ENCODE results near the gene NDOR1.
"Not testable (repeated sequence)": the region's sequence is repeated elsewhere in the genome, so short reads cannot be mapped to it uniquely, and the experiment has no call there.

NDOR1 gene

DNA sequence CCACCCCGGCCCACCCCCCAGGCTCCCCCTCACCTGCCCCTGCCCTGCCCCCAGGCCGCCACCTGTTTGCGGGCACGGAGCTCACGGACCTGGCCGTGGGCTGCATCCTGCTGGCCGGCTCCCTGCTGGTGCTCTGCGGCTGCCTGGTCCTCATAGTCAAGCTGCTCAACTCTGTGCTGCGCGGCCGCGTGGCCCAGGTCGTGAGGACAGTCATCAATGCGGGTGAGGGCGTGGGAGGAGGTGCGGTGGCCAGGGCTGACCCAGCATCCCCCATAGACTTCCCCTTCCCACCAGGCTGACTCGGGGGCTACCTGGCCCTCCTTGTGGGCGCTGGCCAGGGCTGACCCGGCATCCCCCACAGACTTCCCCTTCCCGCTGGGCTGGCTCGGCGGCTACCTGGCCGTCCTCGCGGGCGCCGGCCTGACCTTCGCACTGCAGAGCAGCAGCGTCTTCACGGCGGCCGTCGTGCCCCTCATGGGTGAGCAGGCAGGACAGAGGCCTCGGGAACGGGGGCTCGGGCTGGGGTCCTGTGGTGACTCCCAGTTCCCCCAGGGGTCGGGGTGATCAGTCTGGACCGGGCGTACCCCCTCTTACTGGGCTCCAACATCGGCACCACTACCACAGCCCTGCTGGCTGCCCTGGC lies 28.7 kb downstream of the NDOR1 start:
- DNase-seq, result no peak
- intact Hi-C loops (cut with DNase I), result no loop called here

DNA sequence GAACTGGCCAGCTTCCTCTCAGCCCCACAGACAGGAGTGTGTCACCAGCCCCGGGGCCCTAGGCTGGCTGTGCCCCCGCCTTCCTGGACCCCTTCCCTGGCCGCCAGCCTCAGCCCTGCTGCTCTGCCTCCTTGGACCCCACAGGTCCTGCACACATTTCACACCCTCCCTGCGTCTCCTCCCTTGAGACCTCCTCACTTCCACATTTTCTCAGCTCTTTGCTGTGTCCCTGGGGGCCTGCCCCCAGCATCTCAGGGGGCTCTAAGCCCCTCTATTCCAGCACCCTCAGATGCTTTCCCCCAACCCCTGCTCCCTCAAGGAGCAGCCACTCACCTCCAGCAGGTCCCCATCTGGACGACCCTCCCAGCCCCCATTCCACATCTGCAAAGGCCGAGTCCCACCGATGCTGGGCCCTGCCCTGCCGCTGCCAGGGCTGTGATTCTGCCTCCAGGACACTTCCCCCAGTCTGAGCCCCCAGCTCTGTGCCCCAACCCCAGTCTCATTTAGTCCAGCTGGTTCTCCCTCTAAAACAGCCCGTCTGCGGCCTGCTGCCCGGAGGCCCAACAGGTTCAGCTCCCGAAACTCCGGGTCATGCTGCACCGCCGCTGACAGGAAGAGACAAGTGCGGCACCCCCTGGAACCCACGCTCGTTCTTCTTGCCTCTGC lies 29.4 kb downstream of the NDOR1 start:
- no peak for DNase-seq
- intact Hi-C loops (cut with DNase I), result no loop called here

DNA sequence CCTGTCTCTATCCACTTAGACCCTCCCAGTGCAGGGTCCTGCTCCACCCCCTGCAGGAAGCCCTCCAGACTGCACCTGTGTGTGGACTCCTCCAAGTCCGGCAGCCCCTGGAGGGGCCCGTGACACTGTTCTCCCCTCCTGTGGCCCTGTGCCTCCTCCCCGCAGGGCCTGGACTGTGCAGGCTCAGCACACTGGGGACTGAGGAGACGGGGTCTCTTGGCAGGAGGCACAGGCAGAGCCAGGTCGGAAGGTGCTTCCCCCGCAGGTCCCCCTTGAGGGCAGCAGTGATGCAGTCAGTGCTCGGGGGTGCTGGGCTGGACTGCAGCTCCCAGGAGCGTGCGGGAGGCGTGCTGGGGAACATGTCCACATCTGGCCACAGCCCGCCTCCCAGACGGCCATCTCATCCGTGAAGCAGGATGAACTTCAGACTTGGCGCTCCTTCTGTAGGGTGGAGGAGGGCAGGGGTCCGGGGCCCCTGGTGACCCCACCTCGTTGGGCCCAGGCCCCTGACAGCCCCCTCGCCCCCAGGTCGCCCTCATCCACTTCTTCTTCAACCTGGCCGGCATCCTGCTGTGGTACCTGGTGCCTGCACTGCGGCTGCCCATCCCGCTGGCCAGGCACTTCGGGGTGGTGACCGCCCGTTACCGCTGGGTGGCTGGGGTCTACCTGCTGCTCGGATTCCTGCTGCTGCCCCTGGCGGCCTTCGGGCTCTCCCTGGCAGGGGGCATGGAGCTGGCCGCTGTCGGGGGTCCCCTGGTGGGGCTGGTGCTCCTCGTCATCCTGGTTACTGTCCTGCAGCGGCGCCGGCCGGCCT lies 30.1 kb downstream of the NDOR1 start:
- intact Hi-C loops (cut with DNase I), result no loop called here
- no peak for DNase-seq

DNA sequence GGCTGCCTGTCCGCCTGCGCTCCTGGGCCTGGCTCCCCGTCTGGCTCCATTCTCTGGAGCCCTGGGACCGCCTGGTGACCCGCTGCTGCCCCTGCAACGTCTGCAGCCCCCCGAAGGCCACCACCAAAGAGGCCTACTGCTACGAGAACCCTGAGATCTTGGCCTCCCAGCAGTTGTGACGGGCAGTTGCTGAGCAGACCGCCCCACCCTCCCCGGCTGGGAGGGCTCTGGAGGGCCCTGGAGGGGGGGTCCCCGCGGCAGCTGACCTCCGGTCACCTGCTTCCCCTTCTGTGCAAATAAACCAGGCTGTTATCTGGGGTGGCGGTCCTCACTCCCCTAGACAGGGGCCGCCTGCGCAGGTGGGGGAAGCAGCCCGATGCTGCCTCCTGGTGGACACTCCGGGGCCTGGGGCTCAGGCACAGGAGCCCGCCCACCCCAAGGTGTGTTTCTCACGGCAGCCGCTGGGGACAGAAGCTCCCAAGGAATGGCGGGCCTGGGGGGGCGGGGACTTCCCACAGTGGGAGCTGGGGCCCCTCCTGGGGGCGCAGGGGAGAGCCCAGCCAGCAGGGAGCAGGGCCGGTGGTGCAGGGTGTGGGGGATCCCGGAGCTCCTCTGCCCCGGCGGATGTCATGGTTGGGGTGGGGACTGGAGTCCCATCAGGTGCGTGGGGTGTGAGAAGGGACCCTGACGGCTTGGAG lies 30.9 kb downstream of the NDOR1 start:
- intact Hi-C loops (cut with DNase I), result no loop called here
- peak; percentile 72 to 93 (median 86) for DNase-seq

DNA sequence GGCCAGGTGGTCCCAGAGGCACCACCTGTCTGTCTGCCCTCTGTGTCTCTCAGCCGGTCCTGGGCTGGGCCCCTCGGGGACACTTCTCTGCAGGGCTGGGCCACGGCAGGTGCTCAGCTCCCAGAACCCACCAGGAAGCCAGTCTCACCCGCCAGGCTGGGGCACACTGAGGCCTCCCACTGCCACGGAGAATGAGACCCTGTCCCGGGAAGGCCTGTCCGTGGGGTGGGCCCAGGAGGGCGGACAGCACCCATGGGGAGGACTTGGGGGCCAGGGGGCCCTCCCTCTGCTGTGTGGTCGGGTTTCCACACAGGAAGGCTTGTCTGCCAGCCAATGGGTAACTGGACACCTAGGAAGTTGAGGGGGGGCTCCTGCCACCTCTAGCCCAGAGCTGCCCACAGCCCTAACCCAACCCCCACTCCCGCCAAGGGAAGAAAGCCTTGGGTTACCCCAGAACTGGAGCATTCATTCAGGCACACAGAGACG lies 31.5 kb downstream of the NDOR1 start:
- peak in 1 of 42 donors; percentile 46 for DNase-seq
- intact Hi-C loops (cut with DNase I), result no loop called here

DNA sequence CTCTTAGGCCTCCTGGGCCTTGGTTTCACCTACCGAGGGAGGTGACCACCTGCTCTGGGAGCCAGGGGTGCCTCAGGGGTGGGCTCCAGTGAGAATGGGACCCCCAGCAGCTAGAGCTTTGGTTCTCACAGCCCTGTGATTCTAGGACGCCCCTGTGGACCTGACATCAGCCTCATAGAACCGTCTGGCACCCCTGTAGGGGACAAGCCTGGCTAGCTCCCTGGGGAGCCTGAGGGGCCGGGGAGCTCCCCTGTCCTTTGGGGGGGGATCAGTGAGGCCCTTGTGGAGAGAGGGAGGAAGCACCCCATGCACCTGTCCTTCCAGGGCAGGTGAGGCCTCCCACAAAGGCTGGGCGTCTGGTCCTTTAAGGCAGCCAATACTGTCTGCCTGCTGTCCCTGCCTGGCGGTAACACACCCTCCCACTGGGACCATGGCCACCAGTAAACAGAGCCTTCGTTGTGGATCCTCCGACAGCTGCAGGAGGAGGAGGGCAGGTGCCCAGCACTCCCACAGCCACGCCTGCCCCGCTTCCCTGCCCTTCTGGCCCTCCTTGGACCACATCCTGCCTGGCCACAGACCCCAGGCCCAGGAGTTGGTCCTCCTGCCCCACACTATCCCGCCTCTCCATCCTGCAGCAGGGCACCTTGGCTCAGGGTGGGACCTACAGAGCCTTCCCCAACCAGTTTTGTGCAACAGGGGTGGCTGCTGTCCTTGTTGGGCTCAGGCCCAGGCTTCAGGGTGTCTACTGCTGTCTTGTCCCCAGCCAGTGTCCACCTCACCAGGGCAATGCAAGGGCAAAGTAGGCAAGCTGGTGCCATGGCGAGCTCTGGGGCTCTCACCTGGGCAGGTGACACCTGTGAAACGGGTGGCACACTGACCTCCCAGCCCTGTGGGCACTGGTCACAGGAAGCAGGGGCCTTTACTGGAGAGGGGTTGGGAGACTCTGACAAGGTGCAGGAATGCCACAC lies 32.5 kb downstream of the NDOR1 start:
- peak; percentile 48 to 90 (median 76) for DNase-seq
- intact Hi-C loops (cut with DNase I), result no loop called here

DNA sequence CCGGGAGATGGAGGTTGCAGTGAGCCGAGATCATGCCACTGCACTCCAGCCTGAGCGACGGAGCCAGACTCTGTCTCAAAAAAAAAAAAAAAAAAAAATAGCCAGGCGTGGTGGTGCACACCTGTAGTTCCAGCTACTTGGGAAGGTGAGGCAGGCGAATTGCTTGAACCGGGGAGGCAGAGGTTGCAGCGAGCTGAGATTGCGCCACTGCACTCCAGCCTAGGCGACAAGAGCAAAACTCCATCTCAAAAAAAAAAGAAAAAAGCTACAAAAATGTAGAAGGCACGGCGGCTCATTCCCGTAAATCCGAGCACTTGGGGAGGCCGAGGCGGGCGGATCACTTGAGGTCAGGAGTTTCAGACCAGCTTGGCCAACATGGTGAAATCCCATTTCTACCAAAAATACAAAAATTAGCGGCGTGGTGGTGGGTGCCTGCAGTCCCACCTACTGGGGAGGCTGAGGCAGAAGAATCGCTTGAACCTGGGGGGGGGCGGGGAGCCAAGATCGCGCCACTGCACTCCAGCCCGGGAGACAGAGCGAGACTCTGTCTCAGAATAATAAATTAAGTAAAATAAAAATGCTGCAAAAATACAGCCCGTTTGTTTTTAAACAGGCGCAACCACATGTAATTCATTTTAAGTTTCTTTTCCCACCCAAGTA lies 34.2 kb downstream of the NDOR1 start:
- intact Hi-C loops (cut with DNase I), result loop anchor here (2.0 kb wide), 1 partner anchor 15 kb away; the partner anchor contains the start of gene NELFB
- DNase-seq, result peak in 5 of 42 donors; percentile 30 to 52 (median 41)

DNA sequence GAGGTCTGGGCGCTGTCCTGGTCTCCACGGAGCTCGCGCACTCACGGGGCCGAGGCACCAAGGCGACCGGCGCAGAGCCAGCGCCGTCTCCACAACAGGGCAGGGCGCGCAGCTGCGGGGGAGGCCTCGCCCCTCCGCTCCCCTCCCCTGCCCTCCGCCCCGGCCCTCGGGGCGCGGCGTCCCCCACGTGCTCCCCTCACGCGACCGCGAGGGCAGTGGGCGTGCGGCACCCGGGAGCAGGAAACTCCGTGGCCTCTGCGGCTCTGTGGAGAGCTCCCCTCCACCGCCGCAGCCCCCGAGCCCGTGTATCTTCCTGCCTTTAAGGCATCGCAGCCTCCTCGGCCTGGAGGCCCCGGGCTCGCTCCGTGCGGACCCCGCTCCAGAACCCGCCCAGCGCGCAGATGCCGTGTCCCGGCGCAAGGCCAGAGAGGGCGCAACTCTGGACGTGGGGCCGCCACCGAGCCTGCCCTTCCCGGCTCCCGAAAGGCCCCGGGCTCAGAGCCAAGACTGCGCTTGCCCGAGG lies 34.9 kb downstream of the NDOR1 start:
- intact Hi-C loops (cut with DNase I), result loop anchor here (2.0 kb wide), 1 partner anchor 14 kb away; the partner anchor contains the start of gene NELFB
- peak; percentile 46 to 89 (median 80) for DNase-seq

DNA sequence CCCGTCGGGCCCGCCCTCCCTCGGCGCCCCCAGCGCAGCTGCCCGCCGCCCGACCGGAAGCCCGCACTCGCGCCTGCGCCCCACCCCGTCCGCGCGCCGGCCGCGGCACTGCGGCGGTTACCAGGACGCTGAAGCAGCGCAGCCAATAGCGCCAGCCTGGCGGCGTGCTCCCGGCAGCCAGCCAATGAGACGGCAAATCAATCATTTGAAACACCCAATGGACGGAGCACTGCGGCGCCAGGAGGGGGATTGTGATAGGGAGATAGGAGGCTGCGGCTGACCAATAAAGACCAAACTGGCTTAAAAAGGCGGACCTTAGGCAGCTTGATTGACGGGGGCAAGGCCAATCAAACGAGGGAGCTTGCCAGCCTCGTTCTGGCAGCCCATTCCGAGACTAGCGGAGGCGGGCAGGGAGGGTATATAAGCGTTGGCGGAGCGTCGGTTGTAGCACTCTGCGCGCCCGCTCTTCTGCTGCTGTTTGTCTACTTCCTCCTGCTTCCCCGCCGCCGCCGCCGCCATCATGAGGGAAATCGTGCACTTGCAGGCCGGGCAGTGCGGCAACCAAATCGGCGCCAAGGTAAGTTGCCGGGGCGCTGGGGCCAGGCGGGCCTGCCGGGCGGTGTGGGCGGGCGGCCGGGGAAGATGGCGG lies 35.5 kb downstream of the NDOR1 start, which contains the start of gene TUBB4B:
Gene TUBB4B, plus strand, starts transcription at position 447 of the 649 bp plus-strand sequence. Its CDS starts 74 bp downstream, at position 521.
- peak; percentile 97 to 100 (median 99) for DNase-seq
- intact Hi-C loops (cut with DNase I), result loop anchor here (2.0 kb wide), 1 partner anchor 14 kb away; the partner anchor contains the start of gene NELFB

DNA sequence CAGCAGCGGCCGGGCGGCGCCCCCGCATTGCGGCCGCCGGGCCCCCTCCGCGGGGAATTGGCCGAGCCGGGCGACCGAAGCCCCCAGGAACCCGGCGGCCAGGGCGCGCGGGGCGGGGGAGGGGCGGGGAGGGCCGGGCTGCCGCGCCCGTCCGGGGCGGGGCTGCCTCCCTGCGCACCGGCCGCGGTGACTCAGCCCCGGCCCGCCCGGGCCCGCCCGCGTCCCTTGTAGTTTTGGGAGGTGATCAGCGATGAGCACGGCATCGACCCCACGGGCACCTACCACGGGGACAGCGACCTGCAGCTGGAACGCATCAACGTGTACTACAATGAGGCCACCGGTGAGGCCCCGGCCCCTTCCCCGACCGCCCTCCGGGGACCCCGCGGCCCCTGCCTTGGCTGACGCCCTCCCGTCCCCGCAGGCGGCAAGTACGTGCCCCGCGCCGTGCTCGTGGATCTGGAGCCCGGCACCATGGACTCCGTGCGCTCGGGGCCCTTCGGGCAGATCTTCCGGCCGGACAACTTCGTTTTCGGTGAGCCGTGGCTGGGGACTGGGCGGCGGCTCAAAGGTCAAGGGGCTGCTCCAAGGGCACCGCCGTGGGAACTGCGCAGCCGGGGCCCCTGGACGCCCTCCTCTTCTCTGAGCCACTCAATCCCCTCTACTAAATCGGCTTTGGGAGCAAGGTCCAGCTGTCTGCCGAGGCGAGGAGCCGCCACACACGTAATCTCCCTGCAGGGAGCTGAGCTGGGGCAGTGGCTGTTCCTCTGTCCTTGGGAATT lies 36.2 kb downstream of the NDOR1 start:
- intact Hi-C loops (cut with DNase I), result loop anchor here (2.0 kb wide), 1 partner anchor 13 kb away; the partner anchor contains the start of gene NELFB
- DNase-seq, result peak in 33 of 42 donors; percentile 37 to 83 (median 58)

DNA sequence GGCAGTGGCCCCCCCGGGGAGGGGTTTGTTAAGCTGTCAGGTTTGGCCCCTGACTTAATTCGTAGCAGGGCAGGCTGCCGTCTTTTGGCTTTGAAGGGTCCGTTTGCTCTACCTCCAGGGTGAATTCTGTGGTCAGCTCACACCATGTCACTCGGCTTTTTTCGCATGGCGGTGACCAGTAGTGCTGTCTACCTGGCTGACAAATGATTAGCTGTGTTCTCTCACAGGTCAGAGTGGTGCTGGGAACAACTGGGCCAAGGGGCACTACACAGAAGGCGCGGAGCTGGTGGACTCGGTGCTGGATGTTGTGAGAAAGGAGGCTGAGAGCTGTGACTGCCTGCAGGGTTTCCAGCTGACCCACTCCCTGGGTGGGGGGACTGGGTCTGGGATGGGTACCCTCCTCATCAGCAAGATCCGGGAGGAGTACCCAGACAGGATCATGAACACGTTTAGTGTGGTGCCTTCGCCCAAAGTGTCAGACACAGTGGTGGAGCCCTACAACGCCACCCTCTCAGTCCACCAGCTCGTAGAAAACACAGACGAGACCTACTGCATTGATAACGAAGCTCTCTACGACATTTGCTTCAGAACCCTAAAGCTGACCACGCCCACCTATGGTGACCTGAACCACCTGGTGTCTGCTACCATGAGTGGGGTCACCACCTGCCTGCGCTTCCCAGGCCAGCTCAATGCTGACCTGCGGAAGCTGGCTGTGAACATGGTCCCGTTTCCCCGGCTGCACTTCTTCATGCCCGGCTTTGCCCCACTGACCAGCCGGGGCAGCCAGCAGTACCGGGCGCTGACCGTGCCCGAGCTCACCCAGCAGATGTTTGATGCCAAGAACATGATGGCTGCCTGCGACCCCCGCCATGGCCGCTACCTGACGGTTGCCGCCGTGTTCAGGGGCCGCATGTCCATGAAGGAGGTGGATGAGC lies 37.0 kb downstream of the NDOR1 start:
- intact Hi-C loops (cut with DNase I), result no loop called here
- no peak for DNase-seq

DNA sequence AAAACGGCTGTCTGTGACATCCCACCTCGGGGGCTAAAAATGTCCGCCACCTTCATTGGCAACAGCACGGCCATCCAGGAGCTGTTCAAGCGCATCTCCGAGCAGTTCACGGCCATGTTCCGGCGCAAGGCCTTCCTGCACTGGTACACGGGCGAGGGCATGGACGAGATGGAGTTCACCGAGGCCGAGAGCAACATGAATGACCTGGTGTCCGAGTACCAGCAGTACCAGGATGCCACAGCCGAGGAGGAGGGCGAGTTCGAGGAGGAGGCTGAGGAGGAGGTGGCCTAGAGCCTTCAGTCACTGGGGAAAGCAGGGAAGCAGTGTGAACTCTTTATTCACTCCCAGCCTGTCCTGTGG lies 37.7 kb downstream of the NDOR1 start:
- intact Hi-C loops (cut with DNase I); DNase-seq: not testable (repeated sequence)

DNA sequence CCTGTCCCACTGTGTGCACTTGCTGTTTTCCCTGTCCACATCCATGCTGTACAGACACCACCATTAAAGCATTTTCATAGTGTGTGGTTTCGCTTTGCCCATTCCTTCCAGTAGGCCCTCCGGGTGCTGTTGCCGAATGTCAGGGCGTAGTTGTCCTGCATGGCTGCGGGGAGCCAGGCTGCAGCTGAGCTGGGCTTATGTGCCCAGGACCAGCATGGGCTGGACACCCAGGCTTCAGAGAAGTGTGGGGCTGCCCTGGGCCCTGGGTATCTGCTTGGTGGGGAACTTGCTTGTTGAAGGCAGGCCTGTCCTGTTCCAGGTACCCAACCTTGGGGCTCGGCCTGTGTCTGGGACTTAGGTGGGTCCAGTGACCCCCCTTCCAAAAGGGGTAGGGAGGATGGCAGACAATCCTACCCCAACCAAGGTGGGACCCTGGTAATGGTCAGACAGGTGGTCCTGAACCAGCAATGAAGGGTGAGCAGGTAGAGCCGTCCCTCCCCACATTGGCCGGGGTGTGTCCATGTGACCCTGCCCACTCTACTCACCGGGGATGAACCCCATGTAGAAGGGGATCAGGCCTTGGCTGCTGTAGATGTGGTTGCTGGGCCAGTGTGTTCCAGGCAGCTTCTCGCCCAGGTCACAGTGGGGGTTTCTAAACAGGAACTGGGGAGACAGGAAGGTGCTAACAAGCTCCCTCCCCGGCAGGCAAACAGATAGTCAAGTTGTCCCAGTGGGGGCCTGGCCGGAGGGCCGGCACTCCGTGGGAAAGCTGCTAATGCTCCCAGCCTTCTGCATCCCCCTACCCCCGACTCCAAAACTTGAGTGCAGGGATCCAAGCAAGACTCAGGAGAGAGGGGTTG lies 38.4 kb downstream of the NDOR1 start:
- intact Hi-C loops (cut with DNase I), result no loop called here
- no peak for DNase-seq

Data from head of caudate nucleus (tissue), 42 donors.